PFSK-1 (cell line): Measurements from ENCODE around the gene MIAT.

Experiments used
- SIN3A ChIP-seq: IDR thresholded peaks from 2 replicates; pipeline ENCODE4 v1.6.1; 2012; ENCODE audit warnings: mild to moderate bottlenecking, low read length, moderate library complexity, borderline replicate concordance; ENCODE audit not compliant: insufficient read depth
- TAF1 ChIP-seq: IDR thresholded peaks from 2 replicates; pipeline ENCODE4 v1.6.1; 2012; ENCODE audit warnings: low read length, control low read depth, borderline replicate concordance; ENCODE audit not compliant: insufficient read depth
- TF ChIP-seq, protein P1 (sequence below), 2 experiments: IDR thresholded peaks; 2 replicates each; pipeline versions ENCODE4 v1.6.1 to v1.8.0; 2011 to 2012; ENCODE audit warnings: low read depth in 2 of 2, low read length in 2 of 2, control low read depth in 1 of 2, inconsistent platforms in 1 of 2, mild to moderate bottlenecking in 1 of 2, moderate library complexity in 1 of 2; ENCODE audit not compliant: insufficient read depth in 1 of 2

DNA sequence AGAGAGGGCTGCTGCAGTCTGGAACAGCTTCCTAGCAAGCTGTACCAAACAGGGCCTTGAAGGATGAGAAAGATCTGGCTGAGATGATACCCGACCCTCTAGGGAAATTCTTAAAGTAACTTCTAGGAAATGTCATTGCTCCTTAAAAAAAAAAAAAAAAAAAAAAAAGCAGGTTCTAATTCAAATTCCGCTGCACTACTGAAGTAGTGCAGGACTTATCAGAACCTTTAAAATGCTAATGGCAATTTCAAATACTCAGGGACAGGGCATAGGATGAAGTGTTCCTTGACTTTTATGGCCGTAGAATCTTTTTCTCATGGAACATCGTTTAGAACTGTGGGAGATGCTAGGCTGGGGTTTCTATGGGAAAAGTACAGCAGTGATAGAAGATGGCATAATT is 13.1 kb downstream of the MIAT start:
- no peak for TF ChIP-seq TAF1
- no peak for TF ChIP-seq SIN3A
- TF ChIP-seq, protein P1, sequence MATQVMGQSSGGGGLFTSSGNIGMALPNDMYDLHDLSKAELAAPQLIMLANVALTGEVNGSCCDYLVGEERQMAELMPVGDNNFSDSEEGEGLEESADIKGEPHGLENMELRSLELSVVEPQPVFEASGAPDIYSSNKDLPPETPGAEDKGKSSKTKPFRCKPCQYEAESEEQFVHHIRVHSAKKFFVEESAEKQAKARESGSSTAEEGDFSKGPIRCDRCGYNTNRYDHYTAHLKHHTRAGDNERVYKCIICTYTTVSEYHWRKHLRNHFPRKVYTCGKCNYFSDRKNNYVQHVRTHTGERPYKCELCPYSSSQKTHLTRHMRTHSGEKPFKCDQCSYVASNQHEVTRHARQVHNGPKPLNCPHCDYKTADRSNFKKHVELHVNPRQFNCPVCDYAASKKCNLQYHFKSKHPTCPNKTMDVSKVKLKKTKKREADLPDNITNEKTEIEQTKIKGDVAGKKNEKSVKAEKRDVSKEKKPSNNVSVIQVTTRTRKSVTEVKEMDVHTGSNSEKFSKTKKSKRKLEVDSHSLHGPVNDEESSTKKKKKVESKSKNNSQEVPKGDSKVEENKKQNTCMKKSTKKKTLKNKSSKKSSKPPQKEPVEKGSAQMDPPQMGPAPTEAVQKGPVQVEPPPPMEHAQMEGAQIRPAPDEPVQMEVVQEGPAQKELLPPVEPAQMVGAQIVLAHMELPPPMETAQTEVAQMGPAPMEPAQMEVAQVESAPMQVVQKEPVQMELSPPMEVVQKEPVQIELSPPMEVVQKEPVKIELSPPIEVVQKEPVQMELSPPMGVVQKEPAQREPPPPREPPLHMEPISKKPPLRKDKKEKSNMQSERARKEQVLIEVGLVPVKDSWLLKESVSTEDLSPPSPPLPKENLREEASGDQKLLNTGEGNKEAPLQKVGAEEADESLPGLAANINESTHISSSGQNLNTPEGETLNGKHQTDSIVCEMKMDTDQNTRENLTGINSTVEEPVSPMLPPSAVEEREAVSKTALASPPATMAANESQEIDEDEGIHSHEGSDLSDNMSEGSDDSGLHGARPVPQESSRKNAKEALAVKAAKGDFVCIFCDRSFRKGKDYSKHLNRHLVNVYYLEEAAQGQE (IDR thresholded peaks at IDR 0.05; ENCODE audit: insufficient read depth in 1 of 2, low read depth in 2 of 2, low read length in 2 of 2) = no peak
